ENCODE data around the gene CLIC5.

GRCh38 chr6:46062312-46062711 is 46.7 kb upstream of the CLIC5 start:
- TF ChIP-seq CTCF (IDR thresholded peaks at IDR 0.05): no peak
- TF ChIP-seq POLR2A (IDR thresholded peaks at IDR 0.05): no peak

All from esophagus squamous epithelium (tissue), 4 donors.